H1 (cell line): Measurements from ENCODE around the gene DYRK1A. TPM values are rescaled to one million over a fixed set of nuclear protein-coding genes. Genes with fewer than 3 reads are reported as not detected.

Experiments used
- BACH1 ChIP-seq: IDR thresholded peaks from 2 replicates; pipeline ENCODE4 v1.6.1; 2012; ENCODE audit warnings: low read length, improper control_type of control experiment
- BCL11A ChIP-seq, 2 experiments: IDR thresholded peaks; one replicate each; pipeline ENCODE4 v1.6.1; 2011; ENCODE audit warnings: low read depth in 2 of 2, low read length in 2 of 2, mild to moderate bottlenecking in 2 of 2
- CHD7 ChIP-seq: fragments of 300-600 bp; sonication (generic); IDR thresholded peaks from 2 replicates; pipeline ENCODE4 v1.7.1; 2012; ENCODE audit warnings: low read length, moderate library complexity, mild to moderate bottlenecking, inconsistent platforms; ENCODE audit not compliant: insufficient replicate concordance
- GTF2F1 ChIP-seq: IDR thresholded peaks from 2 replicates; pipeline ENCODE4 v1.6.1; 2012; ENCODE audit warnings: low read depth, low read length, improper control_type of control experiment, borderline replicate concordance
- PHF8 ChIP-seq: fragments of 200-600 bp; sonication (generic); conservative IDR thresholded peaks from 2 replicates; pipeline ENCODE4 v1.7.1; 2012; ENCODE audit warnings: low read depth, mild to moderate bottlenecking, inconsistent platforms, low read length, moderate library complexity
- RBBP5 ChIP-seq: IDR thresholded peaks from 2 replicates; pipeline ENCODE4 v1.7.1; 2012; ENCODE audit warnings: low read depth, mild to moderate bottlenecking, inconsistent platforms, low read length, moderate library complexity, borderline replicate concordance
- SIRT6 ChIP-seq: IDR thresholded peaks from one replicate; pipeline ENCODE4 v1.7.1; 2012; ENCODE audit warnings: low read length, inconsistent platforms
- polyA plus RNA-seq, 7 experiments: library from polyadenylated mRNA; depleted of rRNA in 3 of 7; stranded (reverse) in 5 of 7; unstranded in 2 of 7; fragments of >200 nt in 5 of 7; fragments of 200-250 nt in 2 of 7; gene quantifications; 1 replicate in 5 of 7; 2 replicates in 1 of 7; 4 replicates in 1 of 7; pipeline versions ENCODE4 v1.2.1 to v1.2.3, GENCODE V29; 2011 to 2013; ENCODE audit warnings: missing spikeins in 2 of 7, mixed read lengths in 2 of 7
- total RNA-seq: library from RNA; stranded (reverse); fragmentation: NEBNext Ultra II Directional; extraction: Animal tissue kit (Norgen Biotek cat#: 25700); gene quantifications from 2 replicates; pipeline ENCODE4 v1.2.1, GENCODE V29; 2021

Gene DYRK1A
- total and polyA plus RNA-seq, 2 of the 8 experiments (the other 6 are each of a cell fraction or from before 2014, with no cell fraction given), result 61.1 to 62.2 TPM

GRCh38 chr21:37335053-37335452, 31.5 kb upstream of the DYRK1A start (continued):
- TF ChIP-seq BCL11A (IDR thresholded peaks at IDR 0.05; ENCODE audit: low read depth in 2 of 2, low read length in 2 of 2) (no peak), GTF2F1 (no peak), CHD7 (no peak), RBBP5 (no peak), BACH1 (no peak), SIRT6 (no peak), PHF8 (no peak)
